ENCODE results near the gene SLC12A9. TPM values are rescaled to one million over a fixed set of nuclear protein-coding genes. Genes with fewer than 3 reads are reported as not detected.

The SLC12A9 gene
- total and polyA plus RNA-seq, 2 of the 8 experiments (the other 6 are each of a cell fraction or from before 2014, with no cell fraction given) = 31.4 to 40.1 TPM

GRCh38 chr7:100914879-100915447, 62.5 kb downstream of the SLC12A9 start (continued):
- TF ChIP-seq, protein P1, sequence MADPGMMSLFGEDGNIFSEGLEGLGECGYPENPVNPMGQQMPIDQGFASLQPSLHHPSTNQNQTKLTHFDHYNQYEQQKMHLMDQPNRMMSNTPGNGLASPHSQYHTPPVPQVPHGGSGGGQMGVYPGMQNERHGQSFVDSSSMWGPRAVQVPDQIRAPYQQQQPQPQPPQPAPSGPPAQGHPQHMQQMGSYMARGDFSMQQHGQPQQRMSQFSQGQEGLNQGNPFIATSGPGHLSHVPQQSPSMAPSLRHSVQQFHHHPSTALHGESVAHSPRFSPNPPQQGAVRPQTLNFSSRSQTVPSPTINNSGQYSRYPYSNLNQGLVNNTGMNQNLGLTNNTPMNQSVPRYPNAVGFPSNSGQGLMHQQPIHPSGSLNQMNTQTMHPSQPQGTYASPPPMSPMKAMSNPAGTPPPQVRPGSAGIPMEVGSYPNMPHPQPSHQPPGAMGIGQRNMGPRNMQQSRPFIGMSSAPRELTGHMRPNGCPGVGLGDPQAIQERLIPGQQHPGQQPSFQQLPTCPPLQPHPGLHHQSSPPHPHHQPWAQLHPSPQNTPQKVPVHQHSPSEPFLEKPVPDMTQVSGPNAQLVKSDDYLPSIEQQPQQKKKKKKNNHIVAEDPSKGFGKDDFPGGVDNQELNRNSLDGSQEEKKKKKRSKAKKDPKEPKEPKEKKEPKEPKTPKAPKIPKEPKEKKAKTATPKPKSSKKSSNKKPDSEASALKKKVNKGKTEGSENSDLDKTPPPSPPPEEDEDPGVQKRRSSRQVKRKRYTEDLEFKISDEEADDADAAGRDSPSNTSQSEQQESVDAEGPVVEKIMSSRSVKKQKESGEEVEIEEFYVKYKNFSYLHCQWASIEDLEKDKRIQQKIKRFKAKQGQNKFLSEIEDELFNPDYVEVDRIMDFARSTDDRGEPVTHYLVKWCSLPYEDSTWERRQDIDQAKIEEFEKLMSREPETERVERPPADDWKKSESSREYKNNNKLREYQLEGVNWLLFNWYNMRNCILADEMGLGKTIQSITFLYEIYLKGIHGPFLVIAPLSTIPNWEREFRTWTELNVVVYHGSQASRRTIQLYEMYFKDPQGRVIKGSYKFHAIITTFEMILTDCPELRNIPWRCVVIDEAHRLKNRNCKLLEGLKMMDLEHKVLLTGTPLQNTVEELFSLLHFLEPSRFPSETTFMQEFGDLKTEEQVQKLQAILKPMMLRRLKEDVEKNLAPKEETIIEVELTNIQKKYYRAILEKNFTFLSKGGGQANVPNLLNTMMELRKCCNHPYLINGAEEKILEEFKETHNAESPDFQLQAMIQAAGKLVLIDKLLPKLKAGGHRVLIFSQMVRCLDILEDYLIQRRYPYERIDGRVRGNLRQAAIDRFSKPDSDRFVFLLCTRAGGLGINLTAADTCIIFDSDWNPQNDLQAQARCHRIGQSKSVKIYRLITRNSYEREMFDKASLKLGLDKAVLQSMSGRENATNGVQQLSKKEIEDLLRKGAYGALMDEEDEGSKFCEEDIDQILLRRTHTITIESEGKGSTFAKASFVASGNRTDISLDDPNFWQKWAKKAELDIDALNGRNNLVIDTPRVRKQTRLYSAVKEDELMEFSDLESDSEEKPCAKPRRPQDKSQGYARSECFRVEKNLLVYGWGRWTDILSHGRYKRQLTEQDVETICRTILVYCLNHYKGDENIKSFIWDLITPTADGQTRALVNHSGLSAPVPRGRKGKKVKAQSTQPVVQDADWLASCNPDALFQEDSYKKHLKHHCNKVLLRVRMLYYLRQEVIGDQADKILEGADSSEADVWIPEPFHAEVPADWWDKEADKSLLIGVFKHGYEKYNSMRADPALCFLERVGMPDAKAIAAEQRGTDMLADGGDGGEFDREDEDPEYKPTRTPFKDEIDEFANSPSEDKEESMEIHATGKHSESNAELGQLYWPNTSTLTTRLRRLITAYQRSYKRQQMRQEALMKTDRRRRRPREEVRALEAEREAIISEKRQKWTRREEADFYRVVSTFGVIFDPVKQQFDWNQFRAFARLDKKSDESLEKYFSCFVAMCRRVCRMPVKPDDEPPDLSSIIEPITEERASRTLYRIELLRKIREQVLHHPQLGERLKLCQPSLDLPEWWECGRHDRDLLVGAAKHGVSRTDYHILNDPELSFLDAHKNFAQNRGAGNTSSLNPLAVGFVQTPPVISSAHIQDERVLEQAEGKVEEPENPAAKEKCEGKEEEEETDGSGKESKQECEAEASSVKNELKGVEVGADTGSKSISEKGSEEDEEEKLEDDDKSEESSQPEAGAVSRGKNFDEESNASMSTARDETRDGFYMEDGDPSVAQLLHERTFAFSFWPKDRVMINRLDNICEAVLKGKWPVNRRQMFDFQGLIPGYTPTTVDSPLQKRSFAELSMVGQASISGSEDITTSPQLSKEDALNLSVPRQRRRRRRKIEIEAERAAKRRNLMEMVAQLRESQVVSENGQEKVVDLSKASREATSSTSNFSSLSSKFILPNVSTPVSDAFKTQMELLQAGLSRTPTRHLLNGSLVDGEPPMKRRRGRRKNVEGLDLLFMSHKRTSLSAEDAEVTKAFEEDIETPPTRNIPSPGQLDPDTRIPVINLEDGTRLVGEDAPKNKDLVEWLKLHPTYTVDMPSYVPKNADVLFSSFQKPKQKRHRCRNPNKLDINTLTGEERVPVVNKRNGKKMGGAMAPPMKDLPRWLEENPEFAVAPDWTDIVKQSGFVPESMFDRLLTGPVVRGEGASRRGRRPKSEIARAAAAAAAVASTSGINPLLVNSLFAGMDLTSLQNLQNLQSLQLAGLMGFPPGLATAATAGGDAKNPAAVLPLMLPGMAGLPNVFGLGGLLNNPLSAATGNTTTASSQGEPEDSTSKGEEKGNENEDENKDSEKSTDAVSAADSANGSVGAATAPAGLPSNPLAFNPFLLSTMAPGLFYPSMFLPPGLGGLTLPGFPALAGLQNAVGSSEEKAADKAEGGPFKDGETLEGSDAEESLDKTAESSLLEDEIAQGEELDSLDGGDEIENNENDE (IDR thresholded peaks at IDR 0.05; ENCODE audit: insufficient replicate concordance, low read length) = no peak
- TF ChIP-seq SIN3A (conservative IDR thresholded peaks at IDR 0.05 in 1 of 2, IDR thresholded peaks at IDR 0.05 in 1 of 2; ENCODE audit: low read depth in 1 of 2, low read length in 2 of 2) (no peak), CREB1 (IDR thresholded peaks at IDR 0.05) (no peak), TAF7 (optimal IDR thresholded peaks at IDR 0.05; ENCODE audit: borderline replicate concordance, low read depth, low read length) (no peak), NANOG (IDR thresholded peaks at IDR 0.05; ENCODE audit: insufficient read depth, low read depth, low read length, poor library complexity, severe bottlenecking) (no peak)
- TF ChIP-seq, protein P2, sequence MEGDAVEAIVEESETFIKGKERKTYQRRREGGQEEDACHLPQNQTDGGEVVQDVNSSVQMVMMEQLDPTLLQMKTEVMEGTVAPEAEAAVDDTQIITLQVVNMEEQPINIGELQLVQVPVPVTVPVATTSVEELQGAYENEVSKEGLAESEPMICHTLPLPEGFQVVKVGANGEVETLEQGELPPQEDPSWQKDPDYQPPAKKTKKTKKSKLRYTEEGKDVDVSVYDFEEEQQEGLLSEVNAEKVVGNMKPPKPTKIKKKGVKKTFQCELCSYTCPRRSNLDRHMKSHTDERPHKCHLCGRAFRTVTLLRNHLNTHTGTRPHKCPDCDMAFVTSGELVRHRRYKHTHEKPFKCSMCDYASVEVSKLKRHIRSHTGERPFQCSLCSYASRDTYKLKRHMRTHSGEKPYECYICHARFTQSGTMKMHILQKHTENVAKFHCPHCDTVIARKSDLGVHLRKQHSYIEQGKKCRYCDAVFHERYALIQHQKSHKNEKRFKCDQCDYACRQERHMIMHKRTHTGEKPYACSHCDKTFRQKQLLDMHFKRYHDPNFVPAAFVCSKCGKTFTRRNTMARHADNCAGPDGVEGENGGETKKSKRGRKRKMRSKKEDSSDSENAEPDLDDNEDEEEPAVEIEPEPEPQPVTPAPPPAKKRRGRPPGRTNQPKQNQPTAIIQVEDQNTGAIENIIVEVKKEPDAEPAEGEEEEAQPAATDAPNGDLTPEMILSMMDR (IDR thresholded peaks at IDR 0.05; ENCODE audit: control extremely low read depth in 1 of 3, insufficient read depth in 1 of 3, low read depth in 1 of 3, low read length in 3 of 3) = no peak
